Mesothelial cell of epicardium (in vitro differentiated cells): ENCODE data around the gene PIP5K1C. TPM values are rescaled to one million over a fixed set of nuclear protein-coding genes. Genes with fewer than 3 reads are reported as not detected.

Experiments
- DNase-seq, 2 experiments: peaks; one replicate each; pipeline ENCODE4 v3.0.0; 2021; ENCODE audit warnings: low spot score in 2 of 2; ENCODE audit not compliant: unreplicated experiment in 2 of 2
- H3K27ac Mint-ChIP-seq: 2 replicates; pipeline ENCODE4 v1.8.0; 2021; ENCODE audit warnings: mixed read lengths
- H3K27me3 Mint-ChIP-seq: 2 replicates; pipeline ENCODE4 v1.8.0; 2021; ENCODE audit warnings: low read depth, mixed read lengths
- H3K36me3 Mint-ChIP-seq: 2 replicates; pipeline ENCODE4 v1.8.0; 2021; ENCODE audit warnings: mixed read lengths
- H3K4me1 Mint-ChIP-seq: 2 replicates; pipeline ENCODE4 v1.8.0; 2021; ENCODE audit warnings: mixed read lengths
- H3K4me3 Mint-ChIP-seq: 2 replicates; pipeline ENCODE4 v1.8.0; 2021; ENCODE audit warnings: mild to moderate bottlenecking, moderate library complexity, mixed read lengths
- H3K9me3 Mint-ChIP-seq: 2 replicates; pipeline ENCODE4 v1.8.0; 2021; ENCODE audit warnings: mixed read lengths
- total RNA-seq: library from RNA; stranded (reverse); gene quantifications from 3 replicates; pipeline ENCODE4 v1.2.1, GENCODE V29; 2021
- TF ChIP-seq, protein P1 (sequence below): fragments of 200-600 bp; sonication (generic); IDR thresholded peaks from one replicate; pipeline ENCODE4 v1.5.0; 2021; ENCODE audit warnings: antibody characterized with exemption; ENCODE audit not compliant: unreplicated experiment

The PIP5K1C gene
- total RNA-seq, 1 donor from 2014 or later: 45.7 TPM

- peaks cover 7% of the 10 kb centered on the region for H3K36me3 Mint-ChIP-seq
- no peak overlapping the region for H3K4me3 Mint-ChIP-seq
- H3K9me3 Mint-ChIP-seq: no peaks in the 10 kb centered on the region
- no peak overlapping the region for H3K27ac Mint-ChIP-seq
- no peak for DNase-seq
- no peaks in the 10 kb centered on the region for H3K27me3 Mint-ChIP-seq
- TF ChIP-seq, protein P1, sequence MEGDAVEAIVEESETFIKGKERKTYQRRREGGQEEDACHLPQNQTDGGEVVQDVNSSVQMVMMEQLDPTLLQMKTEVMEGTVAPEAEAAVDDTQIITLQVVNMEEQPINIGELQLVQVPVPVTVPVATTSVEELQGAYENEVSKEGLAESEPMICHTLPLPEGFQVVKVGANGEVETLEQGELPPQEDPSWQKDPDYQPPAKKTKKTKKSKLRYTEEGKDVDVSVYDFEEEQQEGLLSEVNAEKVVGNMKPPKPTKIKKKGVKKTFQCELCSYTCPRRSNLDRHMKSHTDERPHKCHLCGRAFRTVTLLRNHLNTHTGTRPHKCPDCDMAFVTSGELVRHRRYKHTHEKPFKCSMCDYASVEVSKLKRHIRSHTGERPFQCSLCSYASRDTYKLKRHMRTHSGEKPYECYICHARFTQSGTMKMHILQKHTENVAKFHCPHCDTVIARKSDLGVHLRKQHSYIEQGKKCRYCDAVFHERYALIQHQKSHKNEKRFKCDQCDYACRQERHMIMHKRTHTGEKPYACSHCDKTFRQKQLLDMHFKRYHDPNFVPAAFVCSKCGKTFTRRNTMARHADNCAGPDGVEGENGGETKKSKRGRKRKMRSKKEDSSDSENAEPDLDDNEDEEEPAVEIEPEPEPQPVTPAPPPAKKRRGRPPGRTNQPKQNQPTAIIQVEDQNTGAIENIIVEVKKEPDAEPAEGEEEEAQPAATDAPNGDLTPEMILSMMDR: no peak
- no peaks in the 10 kb centered on the region for H3K4me1 Mint-ChIP-seq
Observed at GRCh38 chr19:3615524-3616135, 84.6 kb downstream of the PIP5K1C start.

DNA sequence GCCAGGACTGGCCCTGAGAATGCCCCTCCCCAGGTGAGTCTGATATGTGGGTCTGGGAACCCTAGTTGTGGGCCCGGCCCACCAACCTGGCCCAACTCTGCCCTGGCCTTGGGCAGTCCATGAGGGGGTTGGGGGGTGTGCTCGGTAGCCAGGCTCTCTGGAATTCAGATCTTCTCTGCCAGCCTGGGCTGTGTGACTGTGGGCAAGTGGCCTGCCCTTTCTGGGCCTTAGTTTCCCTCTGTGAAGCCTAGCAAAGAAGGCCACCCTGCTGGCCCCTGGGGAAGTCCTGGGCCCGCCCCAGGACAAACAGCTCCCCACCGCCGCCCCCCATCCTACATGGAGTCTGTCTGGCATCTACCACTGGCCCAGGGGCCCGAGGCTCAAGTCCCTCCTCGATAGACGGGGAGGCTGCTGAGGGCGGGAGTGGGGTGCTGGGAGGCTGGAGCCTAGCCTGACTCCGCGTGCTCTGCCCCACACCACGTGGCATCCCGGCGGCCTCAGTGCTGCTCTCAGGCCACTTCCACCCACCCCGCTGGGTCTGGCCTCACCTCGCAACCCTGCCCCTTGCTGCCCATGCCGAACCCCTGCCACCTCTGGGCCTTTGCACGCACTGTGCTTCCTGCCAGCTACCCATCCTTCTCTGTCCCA lies 85.3 kb downstream of the PIP5K1C start:
- Mint-ChIP-seq H3K27me3 (no peaks in the 10 kb centered on the region), H3K4me1 (no peaks in the 10 kb centered on the region), H3K36me3 (peaks cover 7% of the 10 kb centered on the region), H3K27ac (no peak overlapping the region), H3K4me3 (no peak overlapping the region), H3K9me3 (no peaks in the 10 kb centered on the region)
- TF ChIP-seq, protein P1: no peak
- no peak for DNase-seq

GRCh38 chr19:3613818-3614661 lies 86.2 kb downstream of the PIP5K1C start:
- Mint-ChIP-seq H3K4me1 (no peaks in the 10 kb centered on the region), H3K4me3 (no peak overlapping the region), H3K9me3 (no peaks in the 10 kb centered on the region), H3K36me3 (peaks cover 7% of the 10 kb centered on the region), H3K27me3 (no peaks in the 10 kb centered on the region), H3K27ac (no peak overlapping the region)
- TF ChIP-seq, protein P1: no peak
- DNase-seq: no peak

- Mint-ChIP-seq H3K4me1 (peaks cover 1% of the 10 kb centered on the region), H3K9me3 (no peaks in the 10 kb centered on the region), H3K4me3 (no peak overlapping the region), H3K27ac (no peak overlapping the region), H3K36me3 (peaks cover 7% of the 10 kb centered on the region), H3K27me3 (peaks cover 1% of the 10 kb centered on the region)
- no peak for DNase-seq
- TF ChIP-seq, protein P1: no peak
Observed at GRCh38 chr19:3612901-3613741, 87.1 kb downstream of the PIP5K1C start.

DNA sequence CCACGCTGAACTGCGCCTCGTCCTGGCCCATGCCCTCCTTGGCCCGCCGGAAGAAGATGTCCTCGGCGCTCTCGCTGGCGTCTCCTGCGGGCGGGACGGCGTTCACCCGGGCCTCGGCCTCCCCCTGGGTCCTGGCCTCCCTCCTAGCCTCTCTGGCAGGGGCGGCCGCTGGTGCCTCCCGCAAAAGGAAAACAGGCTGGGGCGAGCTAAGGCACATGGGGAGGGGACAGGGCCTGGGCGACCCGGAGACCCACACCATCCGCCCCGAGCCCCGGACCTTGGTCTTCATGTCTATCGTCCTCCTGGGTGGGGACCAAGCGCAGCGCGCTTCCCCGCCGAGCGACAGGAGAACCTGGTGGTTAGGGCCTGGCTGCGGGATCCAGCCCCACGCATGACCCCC lies 87.9 kb downstream of the PIP5K1C start:
- peaks cover 9% of the 10 kb centered on the region for H3K27me3 Mint-ChIP-seq
- no peak overlapping the region for H3K4me3 Mint-ChIP-seq
- H3K4me1 Mint-ChIP-seq: peaks cover 7% of the 10 kb centered on the region
- H3K36me3 Mint-ChIP-seq: peaks cover 7% of the 10 kb centered on the region
- DNase-seq: no peak
- no peak overlapping the region for H3K27ac Mint-ChIP-seq
- no peaks in the 10 kb centered on the region for H3K9me3 Mint-ChIP-seq
- TF ChIP-seq, protein P1: no peak
